Measurements from ENCODE around the gene HTRA1. TPM values are rescaled to one million over a fixed set of nuclear protein-coding genes. Genes with fewer than 3 reads are reported as not detected.

HTRA1 gene
- total and polyA plus RNA-seq, 9 of the 15 experiments (the other 6 are each of a cell fraction or from before 2014, with no cell fraction given), result 0.06 to 0.16 (median 0.13) TPM; not detected in 5

DNA sequence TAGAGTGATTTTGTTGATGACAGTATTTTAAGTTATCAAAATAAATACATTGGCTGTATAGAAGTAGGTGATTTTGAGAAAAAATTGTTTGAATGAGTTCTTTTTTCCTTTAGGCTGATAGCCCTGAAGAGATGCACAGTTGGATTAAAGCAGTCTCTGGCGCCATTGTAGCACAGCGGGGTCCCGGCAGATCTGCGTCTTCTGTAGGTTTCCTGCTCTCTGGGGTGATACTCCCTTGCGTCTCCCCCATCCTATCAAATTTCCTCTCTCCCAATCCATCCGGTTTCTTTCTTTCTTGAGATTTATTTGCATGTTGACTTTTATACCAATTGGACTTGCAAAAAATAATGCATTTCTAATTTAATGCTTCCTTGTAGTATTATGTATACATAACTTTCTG, 34.5 kb upstream of the HTRA1 start:
- no peaks in the 10 kb centered on the region for H3K79me2 ChIP-seq (ENCODE audit: control insufficient read depth, insufficient read depth, low read length)
- H4K20me1 ChIP-seq (replicated peaks; ENCODE audit: control insufficient read depth, insufficient read depth, low read length), result no peaks in the 10 kb centered on the region
- ATAC-seq (no peak), FAIRE-seq (no peak), DNase-seq (ENCODE audit: extremely low read depth in 1 of 4, low spot score in 3 of 4) (no peak)
- POLR2A ChIA-PET, result no interaction called here
- H3K4me1 ChIP-seq (replicated peaks in 1 of 2; ENCODE audit: control insufficient read depth in 2 of 2, insufficient read depth in 2 of 2, low read length in 2 of 2), result no peaks in the 10 kb centered on the region
- CTCF ChIA-PET (ENCODE audit: low intra/inter-chr PET ratio), result no interaction called here
- H3K9me1 ChIP-seq (ENCODE audit: control insufficient read depth, insufficient read depth, low read length), result no peaks in the 10 kb centered on the region
- H2AFZ ChIP-seq (ENCODE audit: low read depth, low read length), result no peak overlapping the region
- H3K4me2 ChIP-seq (ENCODE audit: insufficient read depth, low read length), result no peak overlapping the region
- H3K4me3 ChIP-seq, result no peak overlapping the region
- H3K9ac ChIP-seq (ENCODE audit: insufficient read depth in 1 of 2, low read depth in 2 of 2, low read length in 2 of 2), result no peak overlapping the region
- in situ Hi-C loops (cut with MboI) (loop anchor here (25.0 kb wide), 1 partner anchor 290 kb away; no protein-coding TSS in a partner anchor), intact Hi-C loops (cut with micrococcal nuclease) (no loop called here)
- H3K9me3 ChIP-seq (replicated peaks; ENCODE audit: control insufficient read depth, insufficient read depth, low read depth, low read length), result no peaks in the 10 kb centered on the region
- WGBS (ENCODE audit: insufficient coverage, low coverage, missing lambda C conversion rate), result 34% methylated on average over 6 of the region's 6 CpGs
- peaks cover 0 to 6% of the 10 kb centered on the region in 2 experiments; a peak in 2 of 5 replicates for H3K27me3 ChIP-seq (ENCODE audit: control insufficient read depth in 2 of 2, insufficient read depth in 2 of 2, low read length in 2 of 2)
- no peaks in the 10 kb centered on the region for H3K36me3 ChIP-seq (ENCODE audit: control insufficient read depth, insufficient read depth, low read length)
- no peak overlapping the region for H3K27ac ChIP-seq (ENCODE audit: extremely low read depth, low read depth, low read length)
- TF ChIP-seq ZNF274 (IDR thresholded peaks at IDR 0.05; ENCODE audit: borderline replicate concordance, low read depth, low read length) (no peak), MAFK (IDR thresholded peaks at IDR 0.05; ENCODE audit: low read length) (no peak), HOMEZ (CRISPR knock-in tag; IDR thresholded peaks at IDR 0.05) (no peak), JUNB (CRISPR knock-in tag; conservative IDR thresholded peaks at IDR 0.05) (no peak), ARID1B (IDR thresholded peaks at IDR 0.05) (no peak), FOXA3 (CRISPR knock-in tag; conservative IDR thresholded peaks at IDR 0.05 in 1 of 2, IDR thresholded peaks at IDR 0.05 in 1 of 2) (no peak), ZNF696 (CRISPR knock-in tag; conservative IDR thresholded peaks at IDR 0.05) (no peak), SP1 (CRISPR knock-in tag; IDR thresholded peaks at IDR 0.05) (no peak), BDP1 (IDR thresholded peaks at IDR 0.05; ENCODE audit: insufficient read depth, insufficient read length) (no peak), USF1 (CRISPR knock-in tag; IDR thresholded peaks at IDR 0.05) (no peak), ZNF23 (CRISPR knock-in tag; IDR thresholded peaks at IDR 0.05) (no peak), TGIF2 (CRISPR knock-in tag; IDR thresholded peaks at IDR 0.05) (no peak)
- TF ChIP-seq, protein P1, sequence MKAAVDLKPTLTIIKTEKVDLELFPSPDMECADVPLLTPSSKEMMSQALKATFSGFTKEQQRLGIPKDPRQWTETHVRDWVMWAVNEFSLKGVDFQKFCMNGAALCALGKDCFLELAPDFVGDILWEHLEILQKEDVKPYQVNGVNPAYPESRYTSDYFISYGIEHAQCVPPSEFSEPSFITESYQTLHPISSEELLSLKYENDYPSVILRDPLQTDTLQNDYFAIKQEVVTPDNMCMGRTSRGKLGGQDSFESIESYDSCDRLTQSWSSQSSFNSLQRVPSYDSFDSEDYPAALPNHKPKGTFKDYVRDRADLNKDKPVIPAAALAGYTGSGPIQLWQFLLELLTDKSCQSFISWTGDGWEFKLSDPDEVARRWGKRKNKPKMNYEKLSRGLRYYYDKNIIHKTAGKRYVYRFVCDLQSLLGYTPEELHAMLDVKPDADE (conservative IDR thresholded peaks at IDR 0.05; ENCODE audit: control insufficient read depth, low read depth, low read length), result no peak
- no TSS peak for BruUV-seq (replicated peaks)

All from K562 (cell line).